Chondrocyte (in vitro differentiated cells): ENCODE results near the gene TTC39A. TPM values are rescaled to one million over a fixed set of nuclear protein-coding genes. Genes with fewer than 3 reads are reported as not detected.
A peak's percentile ranks its signal among the peaks of the same experiment; 100 is the strongest.

Experiments
- DNase-seq: peaks from one replicate; pipeline ENCODE4 v3.0.0; 2021; ENCODE audit warnings: mixed read lengths, low spot score
- H3K27ac Mint-ChIP-seq: one replicate; pipeline ENCODE4 v1.8.0; 2021; ENCODE audit warnings: mild to moderate bottlenecking, moderate library complexity, mixed read lengths; ENCODE audit not compliant: unreplicated experiment
- H3K27me3 Mint-ChIP-seq: 2 replicates; pipeline ENCODE4 v1.8.0; 2021; ENCODE audit warnings: low read depth, mixed read lengths
- H3K36me3 Mint-ChIP-seq: 2 replicates; pipeline ENCODE4 v1.8.0; 2021; ENCODE audit warnings: low read depth, mixed read lengths
- H3K4me1 Mint-ChIP-seq: 2 replicates; pipeline ENCODE4 v1.8.0; 2021; ENCODE audit warnings: low read depth, mild to moderate bottlenecking, mixed read lengths
- H3K4me3 Mint-ChIP-seq: one replicate; pipeline ENCODE4 v1.8.0; 2021; ENCODE audit warnings: mild to moderate bottlenecking, moderate library complexity, mixed read lengths; ENCODE audit not compliant: unreplicated experiment
- H3K9me3 Mint-ChIP-seq: 2 replicates; pipeline ENCODE4 v1.8.0; 2021; ENCODE audit warnings: low read depth, mixed read lengths
- total RNA-seq: library from RNA; stranded (reverse); gene quantifications from 3 replicates; pipeline ENCODE4 v1.2.1, GENCODE V29; 2021
- TF ChIP-seq, protein P1 (sequence below): fragments of 200-600 bp; sonication (generic); IDR thresholded peaks from 2 replicates; pipeline ENCODE4 v1.5.0; 2021; ENCODE audit warnings: antibody characterized with exemption, mild to moderate bottlenecking, moderate library complexity

TTC39A gene
- total RNA-seq, 1 donor from 2014 or later, result 4.0 TPM

DNA sequence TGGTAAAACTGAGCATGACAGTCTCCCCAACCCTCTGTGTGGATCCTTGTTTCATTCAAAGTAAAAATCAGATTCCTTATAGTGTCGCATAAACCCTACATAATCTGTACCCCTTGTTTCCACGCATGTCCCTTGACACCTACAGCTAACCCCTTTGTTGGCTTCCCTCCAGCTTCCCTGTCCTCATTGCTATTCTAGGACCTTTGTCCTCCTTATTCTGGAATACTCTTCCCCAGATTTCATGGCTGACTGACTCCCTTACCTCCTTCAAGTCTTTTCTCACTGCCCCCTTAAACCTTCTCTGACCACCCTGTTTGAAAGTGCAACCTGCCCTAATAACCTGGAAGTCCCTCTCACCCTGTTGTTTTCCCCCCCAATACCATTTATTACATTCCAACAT lies 90.3 kb downstream of the TTC39A start:
- Mint-ChIP-seq H3K27ac (peak overlapping the region; percentile 60), H3K4me3 (no peak overlapping the region), H3K9me3 (no peaks in the 10 kb centered on the region), H3K36me3 (no peaks in the 10 kb centered on the region), H3K4me1 (peaks cover 48% of the 10 kb centered on the region), H3K27me3 (no peaks in the 10 kb centered on the region)
- DNase-seq, result no peak
- TF ChIP-seq, protein P1, sequence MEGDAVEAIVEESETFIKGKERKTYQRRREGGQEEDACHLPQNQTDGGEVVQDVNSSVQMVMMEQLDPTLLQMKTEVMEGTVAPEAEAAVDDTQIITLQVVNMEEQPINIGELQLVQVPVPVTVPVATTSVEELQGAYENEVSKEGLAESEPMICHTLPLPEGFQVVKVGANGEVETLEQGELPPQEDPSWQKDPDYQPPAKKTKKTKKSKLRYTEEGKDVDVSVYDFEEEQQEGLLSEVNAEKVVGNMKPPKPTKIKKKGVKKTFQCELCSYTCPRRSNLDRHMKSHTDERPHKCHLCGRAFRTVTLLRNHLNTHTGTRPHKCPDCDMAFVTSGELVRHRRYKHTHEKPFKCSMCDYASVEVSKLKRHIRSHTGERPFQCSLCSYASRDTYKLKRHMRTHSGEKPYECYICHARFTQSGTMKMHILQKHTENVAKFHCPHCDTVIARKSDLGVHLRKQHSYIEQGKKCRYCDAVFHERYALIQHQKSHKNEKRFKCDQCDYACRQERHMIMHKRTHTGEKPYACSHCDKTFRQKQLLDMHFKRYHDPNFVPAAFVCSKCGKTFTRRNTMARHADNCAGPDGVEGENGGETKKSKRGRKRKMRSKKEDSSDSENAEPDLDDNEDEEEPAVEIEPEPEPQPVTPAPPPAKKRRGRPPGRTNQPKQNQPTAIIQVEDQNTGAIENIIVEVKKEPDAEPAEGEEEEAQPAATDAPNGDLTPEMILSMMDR, result no peak

DNA sequence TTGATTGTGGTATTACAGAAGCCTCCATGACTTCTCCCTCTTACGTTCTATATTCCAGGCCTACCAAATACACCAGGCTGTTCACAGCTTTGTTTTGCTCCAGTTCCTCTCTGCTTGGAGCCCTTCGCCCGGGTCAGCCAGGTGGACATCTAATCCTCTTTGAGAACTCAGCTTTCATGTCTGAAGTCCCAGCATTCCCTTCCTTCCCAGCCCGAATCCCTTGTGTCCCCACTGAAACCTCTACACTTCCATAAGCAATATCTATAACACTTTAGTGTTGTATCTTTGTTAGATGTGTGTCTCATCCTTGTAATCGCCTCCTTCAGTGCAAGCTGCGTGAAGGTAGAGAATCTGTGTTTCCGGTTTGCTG lies 92.3 kb downstream of the TTC39A start:
- H3K27ac Mint-ChIP-seq, result no peak overlapping the region
- DNase-seq, result no peak
- H3K4me1 Mint-ChIP-seq, result peaks cover 45% of the 10 kb centered on the region
- no peak overlapping the region for H3K4me3 Mint-ChIP-seq
- TF ChIP-seq, protein P1, result no peak
- no peaks in the 10 kb centered on the region for H3K9me3 Mint-ChIP-seq
- H3K36me3 Mint-ChIP-seq, result no peaks in the 10 kb centered on the region
- no peaks in the 10 kb centered on the region for H3K27me3 Mint-ChIP-seq

DNA sequence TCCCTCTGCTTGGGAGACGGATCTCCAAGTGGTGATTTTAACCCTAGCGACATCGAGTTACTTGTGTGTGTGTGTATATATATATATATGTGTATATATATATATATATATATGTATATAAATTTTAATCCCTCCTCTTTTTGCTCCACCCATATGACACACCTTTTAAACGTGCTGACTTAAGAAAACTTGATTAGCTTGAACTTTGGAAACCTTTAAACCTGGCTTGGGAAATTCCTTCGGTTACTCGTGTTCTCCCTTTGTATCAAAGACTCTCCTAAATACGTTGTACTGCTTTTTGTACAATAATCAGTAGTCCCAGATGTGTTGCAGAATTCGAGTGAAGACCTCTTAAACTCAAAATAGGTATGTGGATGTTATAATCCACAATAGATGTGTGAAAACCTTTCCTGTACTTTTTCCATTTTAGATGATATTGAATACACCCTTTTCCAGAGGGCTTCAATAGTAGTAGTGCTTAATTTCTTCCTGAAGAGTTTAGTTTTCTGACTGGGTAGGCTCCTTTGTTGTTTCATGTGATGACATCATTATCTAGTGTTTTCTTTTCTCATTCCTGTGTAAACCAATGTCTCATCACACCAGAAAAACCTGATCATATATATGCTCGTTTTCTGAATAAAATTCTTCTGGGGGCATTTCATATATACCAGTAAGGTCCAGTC lies 92.9 kb downstream of the TTC39A start:
- no peak overlapping the region for H3K27ac Mint-ChIP-seq
- no peak for DNase-seq
- no peaks in the 10 kb centered on the region for H3K27me3 Mint-ChIP-seq
- H3K4me3 Mint-ChIP-seq, result no peak overlapping the region
- H3K9me3 Mint-ChIP-seq, result no peaks in the 10 kb centered on the region
- H3K4me1 Mint-ChIP-seq, result peaks cover 39% of the 10 kb centered on the region
- no peaks in the 10 kb centered on the region for H3K36me3 Mint-ChIP-seq
- TF ChIP-seq, protein P1, result no peak

Other genes with a start within 250 kb of the TTC39A start
- not detected in 3 replicates for gene C1orf185, start 228.3 kb downstream of the TTC39A start, total RNA-seq
- 131 to 142 TPM (median 132 TPM) in 3 replicates for gene RNF11, start 94.3 kb downstream of the TTC39A start, total RNA-seq
- 81.4 to 93.0 TPM (median 82.3 TPM) in 3 replicates for gene EPS15, start 188.7 kb upstream of the TTC39A start, total RNA-seq